Activated T-cell treated with anti-CD3 and anti-CD28 coated beads for 48 hours (primary cell): ENCODE data around the gene KRTAP10-4.

ENCODE experiments used
- DNase-seq: peaks from one replicate; pipeline ENCODE4 v3.0.0-alpha.2; 2020; ENCODE audit warnings: low read depth

KRTAP10-4 gene

GRCh38 chr21:44617071-44617501 lies 43.6 kb downstream of the KRTAP10-4 start:
- DNase-seq: no peak

- no peak for DNase-seq
Measured at GRCh38 chr21:44618504-44618903, 45.0 kb downstream of the KRTAP10-4 start.

- DNase-seq: peak; percentile 22
Measured at GRCh38 chr21:44618909-44619308, 45.4 kb downstream of the KRTAP10-4 start.

GRCh38 chr21:44619886-44620285 lies 46.4 kb downstream of the KRTAP10-4 start:
- DNase-seq: no peak

- DNase-seq: no peak
Measured at GRCh38 chr21:44623575-44623974, 50.0 kb downstream of the KRTAP10-4 start.
